HepG2 (cell line): ENCODE measurements around the gene SIX3. TPM values are rescaled to one million over a fixed set of nuclear protein-coding genes. Genes with fewer than 3 reads are reported as not detected.

Experiments
- ATF6 ChIP-seq: sonication (generic); formaldehyde crosslinking; conservative IDR thresholded peaks from 2 replicates; pipeline ENCODE4 v1.4.0; 2020; ENCODE audit warnings: missing genetic modification reagents
- ATF7-NPFF ChIP-seq: sonication (generic); formaldehyde crosslinking; IDR thresholded peaks from 2 replicates; pipeline ENCODE4 v1.8.1; 2023; ENCODE audit warnings: mild to moderate bottlenecking, low read depth, missing genetic modification reagents, moderate library complexity
- ERF ChIP-seq: IDR thresholded peaks from 2 replicates; pipeline ENCODE4 v1.6.1; 2018; ENCODE audit warnings: missing biosample characterization, missing genetic modification reagents
- GATAD1 ChIP-seq: IDR thresholded peaks from 2 replicates; pipeline ENCODE4 v1.6.1; 2016; ENCODE audit warnings: missing genetic modification reagents, missing compliant biosample characterization
- HMGXB3 ChIP-seq: sonication (generic); formaldehyde crosslinking; IDR thresholded peaks from 2 replicates; pipeline ENCODE4 v1.4.0; 2020; ENCODE audit warnings: missing genetic modification reagents, borderline replicate concordance
- IKZF5 ChIP-seq: IDR thresholded peaks from 2 replicates; pipeline ENCODE4 v1.6.1; 2018; ENCODE audit warnings: missing genetic modification reagents, mild to moderate bottlenecking, missing compliant biosample characterization
- KDM2A ChIP-seq: sonication (generic); formaldehyde crosslinking; IDR thresholded peaks from 2 replicates; pipeline ENCODE4 v1.4.0; 2020; ENCODE audit warnings: low read depth, missing genetic modification reagents, borderline replicate concordance
- KMT2A ChIP-seq: sonication (generic); formaldehyde crosslinking; IDR thresholded peaks from 2 replicates; pipeline ENCODE4 v1.4.0; 2020; ENCODE audit warnings: missing genetic modification reagents
- MYNN ChIP-seq: sonication (generic); formaldehyde crosslinking; IDR thresholded peaks from 2 replicates; pipeline ENCODE4 v1.4.0; 2020; ENCODE audit warnings: mild to moderate bottlenecking, low read depth, missing genetic modification reagents
- PITX1 ChIP-seq: sonication (generic); formaldehyde crosslinking; IDR thresholded peaks from 2 replicates; pipeline ENCODE4 v1.5.1; 2020; ENCODE audit warnings: mild to moderate bottlenecking, missing genetic modification reagents
- RXRB ChIP-seq: IDR thresholded peaks from 2 replicates; pipeline ENCODE4 v1.6.1; 2016; ENCODE audit warnings: borderline replicate concordance, missing genetic modification reagents, missing compliant biosample characterization
- SYNCRIP ChIP-seq: fragments of 200-400 bp; formaldehyde crosslinking; IDR thresholded peaks from 2 replicates; pipeline ENCODE4 v1.6.1; 2018; ENCODE audit warnings: mild to moderate bottlenecking, low read depth, low read length; ENCODE audit not compliant: insufficient read depth
- TEAD3 ChIP-seq: optimal IDR thresholded peaks from 2 replicates; pipeline ENCODE3; 2016; ENCODE audit warnings: borderline replicate concordance
- TFDP2 ChIP-seq: sonication (generic); formaldehyde crosslinking; IDR thresholded peaks from 2 replicates; pipeline ENCODE4 v1.4.0; 2020; ENCODE audit warnings: missing genetic modification reagents
- ZNF205 ChIP-seq: IDR thresholded peaks from 2 replicates; pipeline ENCODE4 v1.6.1; 2018; ENCODE audit warnings: missing biosample characterization, missing genetic modification reagents
- ZNF274 ChIP-seq: sonication (generic); formaldehyde crosslinking; IDR thresholded peaks from 2 replicates; pipeline ENCODE4 v1.5.1; 2020; ENCODE audit warnings: mild to moderate bottlenecking, missing genetic modification reagents
- ZNF550 ChIP-seq: sonication (generic); formaldehyde crosslinking; IDR thresholded peaks from 2 replicates; pipeline ENCODE4 v1.4.0; 2020; ENCODE audit warnings: mild to moderate bottlenecking, missing genetic modification reagents, borderline replicate concordance
- ZNF577 ChIP-seq: sonication (generic); formaldehyde crosslinking; IDR thresholded peaks from 2 replicates; pipeline ENCODE4 v1.4.0; 2020; ENCODE audit warnings: mild to moderate bottlenecking, low read depth, missing genetic modification reagents, borderline replicate concordance
- ZNF883 ChIP-seq: sonication (generic); formaldehyde crosslinking; IDR thresholded peaks from 2 replicates; pipeline ENCODE4 v1.5.1; 2020; ENCODE audit warnings: mild to moderate bottlenecking, missing genetic modification reagents; ENCODE audit errors: not compliant biosample characterization
- ZSCAN9 ChIP-seq: IDR thresholded peaks from 2 replicates; pipeline ENCODE4 v1.6.1; 2016; ENCODE audit warnings: borderline replicate concordance
- polyA plus RNA-seq, 8 experiments: library from polyadenylated mRNA; depleted of rRNA in 3 of 8; stranded (reverse) in 7 of 8; unstranded in 1 of 8; fragments of >200 nt; fragmentation: Illumina TruSeq in 4 of 8; extraction: Trizol in 4 of 8; gene quantifications; 2 replicates each; pipeline versions ENCODE4 v1.2.1 to v1.2.3, GENCODE V29; 2011 to 2016; ENCODE audit warnings: low read depth in 4 of 8, missing spikeins in 1 of 8, mixed read lengths in 1 of 8; ENCODE audit not compliant: insufficient read depth in 1 of 8
- total RNA-seq, 5 experiments: library from RNA; depleted of rRNA; stranded (reverse); fragments of >200 nt; fragmentation: Illumina TruSeq; extraction: Trizol; gene quantifications; 2 replicates each; pipeline ENCODE4 v1.2.3, GENCODE V29; 2016; ENCODE audit warnings: low read depth in 1 of 5

Gene SIX3
- total and polyA plus RNA-seq, 2 of the 13 experiments (the other 11 are each of a cell fraction or from before 2014, with no cell fraction given), result not detected

- TF ChIP-seq ATF6, result 0 out of 2 replicates have a peak, but pooled peaks have one; percentile 37
- peak; percentile 55; the same call in 1 of the 2 replicates for TF ChIP-seq HMGXB3 (CRISPR knock-in tag)
- TF ChIP-seq MYNN (CRISPR knock-in tag), result 0 out of 2 replicates have a peak, but pooled peaks have one; percentile 68
- no peak for TF ChIP-seq ZNF550 (CRISPR knock-in tag)
- TF ChIP-seq ZNF205, result 0 out of 2 replicates have a peak, but pooled peaks have one; percentile 35
- 0 out of 2 replicates have a peak, but pooled peaks have one; percentile 14 for TF ChIP-seq ZSCAN9 (CRISPR knock-in tag)
- TF ChIP-seq TFDP2 (CRISPR knock-in tag), result 0 out of 2 replicates have a peak, but pooled peaks have one; percentile 26
- TF ChIP-seq ZNF577 (CRISPR knock-in tag), result no peak
- TF ChIP-seq ZNF274, result 0 out of 2 replicates have a peak, but pooled peaks have one; percentile 20
- peak; percentile 34; the same call in 1 of the 2 replicates for TF ChIP-seq ATF7-NPFF (CRISPR knock-in tag)
- TF ChIP-seq PITX1 (CRISPR knock-in tag), result peak; percentile 47; the same call in 1 of the 2 replicates
- peak; percentile 63; the same call in 1 of the 2 replicates for TF ChIP-seq IKZF5 (CRISPR knock-in tag)
- peak; percentile 78 for TF ChIP-seq KDM2A (CRISPR knock-in tag)
- TF ChIP-seq TEAD3 (CRISPR knock-in tag), result peak; percentile 55
- TF ChIP-seq SYNCRIP, result no peak
- TF ChIP-seq ZNF883 (CRISPR knock-in tag), result no peak
- 0 out of 2 replicates have a peak, but pooled peaks have one; percentile 40 for TF ChIP-seq GATAD1 (CRISPR knock-in tag)
- TF ChIP-seq ERF (CRISPR knock-in tag), result peak; percentile 54; the same call in 1 of the 2 replicates
- peak; percentile 33; the same call in 1 of the 2 replicates for TF ChIP-seq RXRB
- TF ChIP-seq KMT2A (CRISPR knock-in tag), result 0 out of 2 replicates have a peak, but pooled peaks have one; percentile 29
Observed at GRCh38 chr2:44981714-44982108, 40.2 kb downstream of the SIX3 start (continued).
